Fibroblast of pulmonary artery (primary cell): ENCODE results near the gene PTCHD4.

Experiments
- DNase-seq: peaks from one replicate; pipeline ENCODE4 v3.0.0-alpha.2; 2010; ENCODE audit warnings: low read depth
- H3K4me3 ChIP-seq: replicated peaks from 2 replicates; pipeline ENCODE4 v1.5.1; 2011; ENCODE audit warnings: low read depth, mild to moderate bottlenecking, control low read depth, low read length, moderate library complexity
- TF ChIP-seq, protein P1 (sequence below): IDR thresholded peaks from 2 replicates; pipeline ENCODE4 v1.5.1; 2011; ENCODE audit warnings: mild to moderate bottlenecking, control low read depth, low read length, inconsistent platforms; ENCODE audit errors: missing control alignments

Gene PTCHD4

DNA sequence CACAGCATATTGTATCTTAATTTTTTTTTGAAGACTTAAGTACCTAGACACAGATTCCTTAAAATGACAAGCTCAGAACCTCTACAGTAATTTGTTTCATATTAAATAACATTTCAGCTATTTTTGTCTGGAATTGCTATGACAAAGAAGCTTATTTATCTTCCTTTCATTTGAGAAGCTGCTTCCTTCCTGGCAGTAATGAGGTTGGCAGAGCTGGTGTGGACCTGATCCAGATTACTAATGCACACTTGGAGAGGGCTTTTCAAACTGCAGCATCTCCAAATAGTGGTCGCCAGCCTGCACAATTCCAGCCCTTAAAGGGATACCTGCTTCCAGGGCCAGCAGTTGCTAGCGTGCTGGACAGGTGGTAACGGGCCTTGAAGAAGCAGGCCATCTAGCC lies 12.1 kb downstream of the PTCHD4 start:
- no peak for DNase-seq
- H3K4me3 ChIP-seq, result no peak overlapping the region
- TF ChIP-seq, protein P1, sequence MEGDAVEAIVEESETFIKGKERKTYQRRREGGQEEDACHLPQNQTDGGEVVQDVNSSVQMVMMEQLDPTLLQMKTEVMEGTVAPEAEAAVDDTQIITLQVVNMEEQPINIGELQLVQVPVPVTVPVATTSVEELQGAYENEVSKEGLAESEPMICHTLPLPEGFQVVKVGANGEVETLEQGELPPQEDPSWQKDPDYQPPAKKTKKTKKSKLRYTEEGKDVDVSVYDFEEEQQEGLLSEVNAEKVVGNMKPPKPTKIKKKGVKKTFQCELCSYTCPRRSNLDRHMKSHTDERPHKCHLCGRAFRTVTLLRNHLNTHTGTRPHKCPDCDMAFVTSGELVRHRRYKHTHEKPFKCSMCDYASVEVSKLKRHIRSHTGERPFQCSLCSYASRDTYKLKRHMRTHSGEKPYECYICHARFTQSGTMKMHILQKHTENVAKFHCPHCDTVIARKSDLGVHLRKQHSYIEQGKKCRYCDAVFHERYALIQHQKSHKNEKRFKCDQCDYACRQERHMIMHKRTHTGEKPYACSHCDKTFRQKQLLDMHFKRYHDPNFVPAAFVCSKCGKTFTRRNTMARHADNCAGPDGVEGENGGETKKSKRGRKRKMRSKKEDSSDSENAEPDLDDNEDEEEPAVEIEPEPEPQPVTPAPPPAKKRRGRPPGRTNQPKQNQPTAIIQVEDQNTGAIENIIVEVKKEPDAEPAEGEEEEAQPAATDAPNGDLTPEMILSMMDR, result no peak

DNA sequence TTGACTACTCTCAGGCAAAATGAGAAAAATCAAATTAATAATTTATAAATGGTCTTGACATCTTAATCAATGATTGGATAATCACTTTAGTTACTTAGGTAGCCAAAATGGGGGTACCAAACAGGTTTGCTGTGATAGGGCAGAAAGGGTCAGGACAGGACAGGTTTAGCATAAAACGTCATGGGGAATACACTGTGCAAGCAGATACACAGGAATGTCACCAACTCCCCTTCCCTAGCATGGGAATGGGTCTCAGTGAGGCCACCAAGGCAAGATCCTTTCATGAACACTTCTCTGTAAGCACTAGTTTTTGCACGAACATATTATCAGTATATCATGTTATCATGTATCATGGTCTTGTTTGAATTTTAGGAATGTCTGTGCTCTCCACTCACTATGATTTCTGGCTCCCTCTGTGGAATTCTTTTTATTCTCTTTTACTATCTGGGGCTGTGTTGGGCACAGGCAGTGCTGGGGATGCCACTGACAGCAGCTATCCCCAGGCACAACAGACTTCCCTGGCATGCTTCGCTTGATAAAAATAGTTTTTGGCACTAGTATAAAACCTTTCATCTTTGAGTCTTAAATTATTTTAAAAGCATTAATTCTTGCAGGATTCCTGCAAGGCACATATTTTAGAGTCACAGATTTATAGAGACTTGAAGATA lies 18.3 kb downstream of the PTCHD4 start:
- no peak for DNase-seq
- no peak overlapping the region for H3K4me3 ChIP-seq
- TF ChIP-seq, protein P1, result no peak

DNA sequence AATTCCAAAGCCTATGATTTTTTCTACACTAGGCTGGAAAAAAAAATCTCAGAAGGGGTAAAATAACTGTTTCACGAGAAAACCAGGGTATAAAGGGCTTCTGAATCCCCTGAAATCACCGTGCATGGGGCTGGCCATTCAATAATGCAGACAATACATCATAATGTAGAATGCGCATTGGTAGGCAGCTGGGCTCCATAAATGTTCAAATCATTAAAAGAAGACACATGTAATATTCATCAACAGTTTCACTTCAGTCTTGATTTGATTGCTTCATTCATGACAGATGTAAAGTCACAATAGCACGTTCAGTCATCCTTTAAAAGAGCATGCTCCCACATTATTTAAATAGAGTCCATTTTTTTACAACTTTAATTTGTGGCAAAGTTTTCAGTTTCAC lies 20.5 kb downstream of the PTCHD4 start:
- no peak for DNase-seq
- no peak overlapping the region for H3K4me3 ChIP-seq
- TF ChIP-seq, protein P1, result no peak

DNA sequence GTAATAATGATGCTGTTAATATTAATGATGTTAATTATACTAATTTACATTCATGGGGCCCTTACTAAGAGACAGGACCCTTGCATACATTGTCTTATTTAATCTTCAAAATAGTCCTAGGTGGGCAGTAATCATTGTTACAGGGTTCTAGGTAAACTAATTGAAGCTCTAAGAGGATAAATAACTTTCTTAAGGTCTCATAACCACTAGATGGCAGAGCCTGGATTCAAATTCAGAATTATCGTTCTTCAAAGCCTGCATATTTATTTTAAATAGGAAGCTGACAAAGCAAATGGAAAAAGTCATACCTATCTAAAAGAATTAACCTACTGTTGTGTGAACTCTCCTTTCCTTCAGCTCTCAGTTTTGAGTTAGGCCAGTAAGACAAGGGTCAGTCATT lies 23.5 kb downstream of the PTCHD4 start:
- peak; percentile 62 for DNase-seq
- TF ChIP-seq, protein P1, result peak; percentile 44
- H3K4me3 ChIP-seq, result no peak overlapping the region

DNA sequence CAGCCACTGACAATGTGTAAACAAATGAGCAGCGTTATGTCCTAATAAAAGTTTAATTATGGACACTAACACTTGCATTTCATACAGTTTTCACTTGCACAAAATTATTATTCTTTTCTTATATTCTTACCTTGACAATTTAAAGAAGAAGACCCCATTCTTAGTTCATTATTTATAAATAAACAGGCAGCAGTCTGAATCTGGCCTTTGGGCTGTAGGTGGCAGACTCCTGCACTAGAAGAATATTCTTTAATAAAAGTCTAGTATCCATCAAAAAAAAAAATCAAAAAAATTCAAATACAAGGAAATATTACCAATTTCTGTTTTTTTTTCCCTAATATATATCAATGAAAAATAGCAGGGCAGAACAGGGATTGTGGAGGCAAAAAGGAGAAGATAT lies 24.8 kb downstream of the PTCHD4 start:
- TF ChIP-seq, protein P1, result peak; percentile 35
- DNase-seq, result no peak
- no peak overlapping the region for H3K4me3 ChIP-seq

DNA sequence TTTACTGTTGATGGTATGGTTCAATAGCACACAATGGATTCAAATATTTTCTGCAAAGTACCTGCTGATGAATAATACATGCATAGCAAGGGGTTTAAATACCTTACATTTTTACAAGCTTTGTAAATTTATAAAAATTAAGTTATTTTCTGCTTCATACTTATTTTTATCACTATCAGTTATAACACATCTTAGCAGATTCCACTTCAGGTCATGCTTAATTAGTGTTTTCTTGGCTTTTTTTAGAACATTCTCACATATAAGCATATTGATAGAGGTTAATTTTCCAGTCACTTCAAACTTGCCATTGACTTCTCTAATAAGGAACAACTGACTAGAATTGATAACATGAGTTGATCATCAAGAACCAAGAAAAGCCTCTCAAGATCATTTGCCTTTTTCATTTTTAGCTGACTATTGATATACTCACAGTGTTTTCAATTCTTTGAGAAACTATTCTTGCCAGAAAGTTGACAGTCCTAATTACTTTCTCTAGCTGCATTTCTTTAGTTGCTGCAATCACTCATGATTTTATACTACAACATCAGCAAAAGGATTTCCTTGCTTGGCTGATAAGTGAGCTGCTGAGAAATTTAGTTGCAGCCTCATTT lies 25.8 kb downstream of the PTCHD4 start:
- TF ChIP-seq, protein P1, result no peak

DNA sequence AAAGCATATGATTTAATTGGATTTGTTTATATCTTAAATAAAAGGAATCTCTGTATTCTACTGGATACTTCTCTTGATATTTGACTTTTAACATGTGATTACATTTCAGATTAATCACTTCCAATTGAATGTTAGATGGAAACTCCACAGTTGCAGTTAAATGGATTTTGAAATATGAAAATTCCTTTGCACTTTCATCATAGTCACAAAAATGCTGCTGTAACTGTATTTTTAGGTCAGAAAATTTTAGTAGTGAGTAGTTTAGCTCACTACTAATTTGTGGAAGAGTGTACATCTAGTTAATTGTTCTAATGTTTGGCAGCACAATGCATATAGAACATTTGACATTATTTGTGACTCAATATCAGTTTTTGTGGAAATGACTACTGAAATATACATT lies 26.8 kb downstream of the PTCHD4 start:
- H3K4me3 ChIP-seq, result no peak overlapping the region
- peak; percentile 21 for DNase-seq
- TF ChIP-seq, protein P1, result no peak

More for the DNA sequence above, 25.8 kb downstream of the PTCHD4 start:
- DNase-seq, result no peak
- no peak overlapping the region for H3K4me3 ChIP-seq
